RWPE2 (cell line): ENCODE measurements around the gene SDC4.

Experiments used
- ATAC-seq: fragments of 200-7000 bp; cut with Tn5 transposase; 3 replicates; pipeline ENCODE4 v1.9.1; 2021; ENCODE audit warnings: low read depth
- DNase-seq: peaks from one replicate; pipeline ENCODE4 v3.0.0-alpha.2; 2020; ENCODE audit warnings: low spot score
- H3K27ac ChIP-seq: fragments of 450-650 bp; 2 replicates; pipeline ENCODE4 v1.5.1; 2017; ENCODE audit warnings: mild to moderate bottlenecking; ENCODE audit not compliant: poor library complexity, severe bottlenecking
- H3K27me3 ChIP-seq: fragments of 250-450 bp; sonication (Bioruptor Pico); 2 replicates; pipeline ENCODE4 v1.5.1; 2021; ENCODE audit warnings: mild to moderate bottlenecking, moderate library complexity; ENCODE audit not compliant: insufficient read depth, poor library complexity, severe bottlenecking
- H3K36me3 ChIP-seq: fragments of 250-450 bp; sonication (Bioruptor Pico); 2 replicates; pipeline ENCODE4 v1.5.1; 2020; ENCODE audit warnings: low read depth, mild to moderate bottlenecking, moderate library complexity
- H3K4me1 ChIP-seq: fragments of 250-450 bp; sonication (Bioruptor Pico); 2 replicates; pipeline ENCODE4 v1.5.1; 2021; ENCODE audit warnings: mild to moderate bottlenecking, moderate library complexity; ENCODE audit not compliant: insufficient read depth, poor library complexity, severe bottlenecking
- H3K4me3 ChIP-seq: fragments of 250-450 bp; sonication (Bioruptor Pico); 2 replicates; pipeline ENCODE4 v1.5.1; 2021; ENCODE audit warnings: mild to moderate bottlenecking, moderate library complexity; ENCODE audit not compliant: severe bottlenecking
- H3K9me3 ChIP-seq: fragments of 250-450 bp; sonication (Bioruptor Pico); 2 replicates; pipeline ENCODE4 v1.5.1; 2021; ENCODE audit warnings: mild to moderate bottlenecking, moderate library complexity; ENCODE audit not compliant: severe bottlenecking
- TF ChIP-seq, protein P1 (sequence below): fragments of 450-650 bp; IDR thresholded peaks from one replicate; pipeline ENCODE4 v1.5.1; 2017; ENCODE audit warnings: mild to moderate bottlenecking, moderate library complexity; ENCODE audit not compliant: poor library complexity, severe bottlenecking

Gene SDC4

GRCh38 chr20:45374966-45375365, 26.7 kb upstream of the SDC4 start:
- no peaks in the 10 kb centered on the region for H3K9me3 ChIP-seq
- no peaks in the 10 kb centered on the region for H3K36me3 ChIP-seq
- no peak overlapping the region for H3K4me3 ChIP-seq
- TF ChIP-seq, protein P1, sequence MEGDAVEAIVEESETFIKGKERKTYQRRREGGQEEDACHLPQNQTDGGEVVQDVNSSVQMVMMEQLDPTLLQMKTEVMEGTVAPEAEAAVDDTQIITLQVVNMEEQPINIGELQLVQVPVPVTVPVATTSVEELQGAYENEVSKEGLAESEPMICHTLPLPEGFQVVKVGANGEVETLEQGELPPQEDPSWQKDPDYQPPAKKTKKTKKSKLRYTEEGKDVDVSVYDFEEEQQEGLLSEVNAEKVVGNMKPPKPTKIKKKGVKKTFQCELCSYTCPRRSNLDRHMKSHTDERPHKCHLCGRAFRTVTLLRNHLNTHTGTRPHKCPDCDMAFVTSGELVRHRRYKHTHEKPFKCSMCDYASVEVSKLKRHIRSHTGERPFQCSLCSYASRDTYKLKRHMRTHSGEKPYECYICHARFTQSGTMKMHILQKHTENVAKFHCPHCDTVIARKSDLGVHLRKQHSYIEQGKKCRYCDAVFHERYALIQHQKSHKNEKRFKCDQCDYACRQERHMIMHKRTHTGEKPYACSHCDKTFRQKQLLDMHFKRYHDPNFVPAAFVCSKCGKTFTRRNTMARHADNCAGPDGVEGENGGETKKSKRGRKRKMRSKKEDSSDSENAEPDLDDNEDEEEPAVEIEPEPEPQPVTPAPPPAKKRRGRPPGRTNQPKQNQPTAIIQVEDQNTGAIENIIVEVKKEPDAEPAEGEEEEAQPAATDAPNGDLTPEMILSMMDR, result no peak
- ATAC-seq (no peak), DNase-seq (no peak)
- H3K27ac ChIP-seq, result no peak overlapping the region
- H3K4me1 ChIP-seq, result no peaks in the 10 kb centered on the region
- H3K27me3 ChIP-seq, result no peaks in the 10 kb centered on the region

DNA sequence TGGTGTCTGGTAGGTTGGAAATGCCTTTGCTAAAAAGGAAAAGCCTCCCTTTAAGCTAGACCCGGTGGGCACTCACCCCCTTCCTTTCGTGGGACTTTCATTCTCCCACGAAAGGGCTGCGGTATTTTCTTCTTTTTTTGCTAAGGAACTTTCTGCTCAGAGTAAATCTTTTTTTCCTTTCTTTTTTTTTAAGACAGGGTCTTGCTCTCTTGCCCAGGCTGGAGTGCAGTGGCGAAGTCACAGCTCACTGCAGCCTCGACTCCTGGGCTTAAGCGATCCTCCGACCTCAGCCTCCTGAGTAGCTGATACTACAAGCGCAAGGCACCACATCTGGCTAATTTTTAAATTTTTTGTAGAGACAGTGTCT, 25.9 kb upstream of the SDC4 start:
- Histone ChIP-seq H3K9me3 (no peaks in the 10 kb centered on the region), H3K27ac (no peak overlapping the region), H3K36me3 (peaks cover under 1% of the 10 kb centered on the region; the same call in 1 of the 2 replicates), H3K4me3 (no peak overlapping the region), H3K4me1 (no peaks in the 10 kb centered on the region), H3K27me3 (no peaks in the 10 kb centered on the region)
- no peak for DNase-seq
- no peak for ATAC-seq
- TF ChIP-seq, protein P1, result peak; percentile 93

DNA sequence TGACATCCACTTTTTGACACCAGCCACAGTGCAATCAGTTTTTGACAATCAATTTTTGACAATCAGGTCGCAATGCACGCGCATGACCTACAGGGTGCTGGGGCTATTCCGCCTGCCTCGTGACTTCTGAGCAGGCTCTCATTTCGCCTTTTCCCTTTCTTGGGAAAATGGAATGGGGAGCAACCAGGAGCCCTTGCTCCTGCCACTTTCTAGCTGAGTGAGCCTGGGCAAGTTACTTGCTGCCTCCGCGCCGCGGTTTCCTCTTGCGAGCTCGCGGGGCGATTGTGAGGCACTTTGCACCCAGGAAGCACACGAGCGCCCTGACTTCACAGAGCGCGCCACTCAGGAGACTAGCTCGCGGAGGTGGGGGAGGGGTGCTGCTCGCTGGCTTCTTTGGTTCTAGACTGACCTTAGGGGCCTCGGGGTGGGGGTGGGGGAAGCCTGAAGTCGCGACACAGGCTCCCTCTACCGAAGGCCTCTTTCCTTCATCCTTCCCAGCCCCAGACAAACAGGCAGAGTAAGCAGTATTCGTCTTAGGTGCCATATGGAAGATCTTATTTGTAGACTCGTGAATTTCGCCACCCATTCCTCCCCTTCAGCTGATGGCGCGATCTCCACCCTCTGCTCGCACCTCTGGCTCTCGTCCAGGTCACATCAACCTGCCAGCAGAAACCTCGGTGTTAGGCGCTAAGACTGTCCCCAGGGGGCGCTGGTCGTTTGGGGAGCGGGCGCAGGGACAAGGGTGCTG, 25.3 kb upstream of the SDC4 start:
- DNase-seq, result peak; percentile 96
- no peaks in the 10 kb centered on the region for H3K27me3 ChIP-seq
- TF ChIP-seq, protein P1, result peak; percentile 100
- H3K36me3 ChIP-seq, result peaks cover 6% of the 10 kb centered on the region
- no peaks in the 10 kb centered on the region for H3K4me1 ChIP-seq
- ATAC-seq, result peak; percentile 79
- no peak overlapping the region for H3K27ac ChIP-seq
- no peaks in the 10 kb centered on the region for H3K9me3 ChIP-seq
- H3K4me3 ChIP-seq, result peak overlapping the region; percentile 11

- H3K27me3 ChIP-seq, result no peaks in the 10 kb centered on the region
- no peak for DNase-seq
- no peaks in the 10 kb centered on the region for H3K4me1 ChIP-seq
- no peak for ATAC-seq
- peaks cover 10% of the 10 kb centered on the region for H3K36me3 ChIP-seq
- no peak overlapping the region for H3K4me3 ChIP-seq
- no peak overlapping the region for H3K27ac ChIP-seq
- no peaks in the 10 kb centered on the region for H3K9me3 ChIP-seq
- TF ChIP-seq, protein P1, result no peak
These were observed 24.6 kb upstream of the SDC4 start for GRCh38 chr20:45372646-45373352.

- H3K9me3 ChIP-seq, result no peaks in the 10 kb centered on the region
- H3K36me3 ChIP-seq, result peaks cover 11% of the 10 kb centered on the region
- no peak overlapping the region for H3K4me3 ChIP-seq
- DNase-seq (no peak), ATAC-seq (no peak)
- H3K4me1 ChIP-seq, result no peaks in the 10 kb centered on the region
- H3K27ac ChIP-seq, result no peak overlapping the region
- no peaks in the 10 kb centered on the region for H3K27me3 ChIP-seq
- TF ChIP-seq, protein P1, result no peak
These were observed 24.0 kb upstream of the SDC4 start for GRCh38 chr20:45372241-45372640.
